Activated CD8-positive, alpha-beta T cell treated with anti-CD3 and anti-CD28 coated beads for 36 hours (primary cell): ENCODE measurements around the gene TNIP1. TPM values are rescaled to one million over a fixed set of nuclear protein-coding genes. Genes with fewer than 3 reads are reported as not detected.

Experiments
- ATAC-seq: fragments of 200-7000 bp; cut with Tn5 transposase; one replicate; pipeline ENCODE4 v1.10.0; 2021; ENCODE audit warnings: mild to moderate bottlenecking, moderate library complexity
- CTCF ChIA-PET: fragments of 350-600 bp; sonication (Branson Sonifier 250); formaldehyde crosslinking; loops from one replicate; lab custom pipeline; 2021; ENCODE audit warnings: antibody characterized with exemption; lab: Charles Lee
- POLR2A ChIA-PET: fragments of 350-600 bp; sonication (Branson Sonifier 250); formaldehyde crosslinking; loops from one replicate; lab custom pipeline; 2021; ENCODE audit warnings: antibody characterized with exemption; lab: Charles Lee
- DNase-seq: peaks from one replicate; pipeline ENCODE4 v3.0.0-alpha.2; 2020
- H3K27ac Mint-ChIP-seq: one replicate; pipeline ENCODE4 v1.8.0; 2021; ENCODE audit warnings: mild to moderate bottlenecking, mixed read lengths
- H3K27me3 Mint-ChIP-seq: one replicate; pipeline ENCODE4 v1.8.0; 2021; ENCODE audit warnings: mixed read lengths
- H3K36me3 Mint-ChIP-seq: one replicate; pipeline ENCODE4 v1.8.0; 2021; ENCODE audit warnings: low read depth, mixed read lengths
- H3K4me1 Mint-ChIP-seq: one replicate; pipeline ENCODE4 v1.8.0; 2021; ENCODE audit warnings: low read depth, mixed read lengths
- H3K4me3 Mint-ChIP-seq: one replicate; pipeline ENCODE4 v1.8.0; 2021; ENCODE audit warnings: mild to moderate bottlenecking, moderate library complexity, mixed read lengths
- H3K9me3 Mint-ChIP-seq: one replicate; pipeline ENCODE4 v1.8.0; 2021; ENCODE audit warnings: mixed read lengths
- CTCF ChIP-seq: fragments of 200-600 bp; IDR thresholded peaks from one replicate; pipeline ENCODE4 v1.8.0; 2022; ENCODE audit warnings: antibody characterized with exemption, mild to moderate bottlenecking
- intact Hi-C: fragments of 100-400 bp; cut with micrococcal nuclease; formaldehyde crosslinking; loops from one replicate; pipeline ENCODE4 v1.10.0; 2022
- total RNA-seq, 2 experiments: library from RNA; stranded (reverse); gene quantifications; one replicate each; pipeline ENCODE4 v1.2.3, GENCODE V29; 2021

TNIP1 gene
- total RNA-seq, 2 experiments from 2014 or later, result 222 TPM

GRCh38 chr5:151034422-151035379, 46.1 kb downstream of the TNIP1 start:
- ChIA-PET CTCF (interaction anchor here (2.1 kb wide), 1 partner anchor 80 kb away, joined by 12 read pairs; no protein-coding TSS in a partner anchor), POLR2A (interaction anchor here (0.5 kb wide), 1 partner anchor 70 kb away, joined by 3 read pairs; no protein-coding TSS in a partner anchor)
- intact Hi-C loops, result no loop called here
- DNase-seq, result no peak
- Mint-ChIP-seq H3K9me3 (no peaks in the 10 kb centered on the region), H3K27me3 (no peaks in the 10 kb centered on the region), H3K27ac (no peak overlapping the region), H3K4me3 (no peak overlapping the region), H3K4me1 (peaks cover 6% of the 10 kb centered on the region), H3K36me3 (peaks cover 67% of the 10 kb centered on the region)
- ATAC-seq, result no peak
- TF ChIP-seq CTCF, result no peak

GRCh38 chr5:151033217-151033934, 47.5 kb downstream of the TNIP1 start:
- ATAC-seq, result no peak
- Mint-ChIP-seq H3K4me1 (peaks cover under 1% of the 10 kb centered on the region), H3K4me3 (no peak overlapping the region), H3K27me3 (no peaks in the 10 kb centered on the region), H3K27ac (no peak overlapping the region), H3K9me3 (no peaks in the 10 kb centered on the region), H3K36me3 (peaks cover 68% of the 10 kb centered on the region)
- CTCF ChIA-PET, result interaction anchor here (0.5 kb wide), 1 partner anchor 9 kb away, joined by 3 read pairs; no protein-coding TSS in a partner anchor
- POLR2A ChIA-PET, result no interaction called here
- no peak for DNase-seq
- TF ChIP-seq CTCF, result no peak
- intact Hi-C loops, result no loop called here

GRCh38 chr5:151031554-151031953, 49.3 kb downstream of the TNIP1 start:
- H3K27ac Mint-ChIP-seq, result no peak overlapping the region
- CTCF ChIA-PET, result interaction anchor here (1.2 kb wide), 1 partner anchor 134 kb away, joined by 5 read pairs; no protein-coding TSS in a partner anchor
- POLR2A ChIA-PET, result interaction anchor here (1.4 kb wide), 1 partner anchor 9 kb away, joined by 3 read pairs; no protein-coding TSS in a partner anchor

GRCh38 chr5:151030379-151030778, 50.5 kb downstream of the TNIP1 start:
- ChIA-PET CTCF (interaction anchor here (0.7 to 1.8 kb wide), 2 partner anchors 9 to 84 kb away, joined by 3 to 5 read pairs; no protein-coding TSS in a partner anchor), POLR2A (interaction anchor here (1.4 kb wide), 1 partner anchor 11 kb away, joined by 3 read pairs; no protein-coding TSS in a partner anchor)

More at GRCh38 chr5:151031554-151031953, 49.3 kb downstream of the TNIP1 start:
- no peak for TF ChIP-seq CTCF
- Mint-ChIP-seq H3K4me1 (no peaks in the 10 kb centered on the region), H3K36me3 (peaks cover 60% of the 10 kb centered on the region), H3K27me3 (no peaks in the 10 kb centered on the region), H3K9me3 (no peaks in the 10 kb centered on the region), H3K4me3 (no peak overlapping the region)
- ATAC-seq (no peak), DNase-seq (no peak)
- intact Hi-C loops, result no loop called here

More at GRCh38 chr5:151030379-151030778, 50.5 kb downstream of the TNIP1 start:
- H3K4me3 Mint-ChIP-seq, result no peak overlapping the region
- H3K4me1 Mint-ChIP-seq, result no peaks in the 10 kb centered on the region
- H3K36me3 Mint-ChIP-seq, result peaks cover 54% of the 10 kb centered on the region
- no peaks in the 10 kb centered on the region for H3K27me3 Mint-ChIP-seq
- H3K27ac Mint-ChIP-seq, result no peak overlapping the region
- ATAC-seq (no peak), DNase-seq (no peak)
- H3K9me3 Mint-ChIP-seq, result no peaks in the 10 kb centered on the region
- intact Hi-C loops, result no loop called here
- no peak for TF ChIP-seq CTCF
